Astrocyte of the spinal cord (primary cell): ENCODE measurements around the gene GPR171.

Experiments used
- DNase-seq: peaks from one replicate; pipeline ENCODE4 v3.0.0; 2011; ENCODE audit warnings: low read depth, low spot score
- H3K4me3 ChIP-seq: 2 replicates; pipeline ENCODE4 v1.5.1; 2011; ENCODE audit warnings: low read depth, mild to moderate bottlenecking, low read length, moderate library complexity
- in situ Hi-C: cut with HindIII; loops from 2 replicates; pipeline ENCODE4 v1.10.0; 2017; ENCODE audit warnings: low sequenced_read_pairs
- TF ChIP-seq, protein P1 (sequence below): IDR thresholded peaks from 2 replicates; pipeline ENCODE4 v1.5.1; 2012; ENCODE audit warnings: low read depth, mild to moderate bottlenecking, low read length, inconsistent platforms

GPR171 gene

GRCh38 chr3:151169262-151169947, 33.6 kb downstream of the GPR171 start:
- TF ChIP-seq, protein P1, sequence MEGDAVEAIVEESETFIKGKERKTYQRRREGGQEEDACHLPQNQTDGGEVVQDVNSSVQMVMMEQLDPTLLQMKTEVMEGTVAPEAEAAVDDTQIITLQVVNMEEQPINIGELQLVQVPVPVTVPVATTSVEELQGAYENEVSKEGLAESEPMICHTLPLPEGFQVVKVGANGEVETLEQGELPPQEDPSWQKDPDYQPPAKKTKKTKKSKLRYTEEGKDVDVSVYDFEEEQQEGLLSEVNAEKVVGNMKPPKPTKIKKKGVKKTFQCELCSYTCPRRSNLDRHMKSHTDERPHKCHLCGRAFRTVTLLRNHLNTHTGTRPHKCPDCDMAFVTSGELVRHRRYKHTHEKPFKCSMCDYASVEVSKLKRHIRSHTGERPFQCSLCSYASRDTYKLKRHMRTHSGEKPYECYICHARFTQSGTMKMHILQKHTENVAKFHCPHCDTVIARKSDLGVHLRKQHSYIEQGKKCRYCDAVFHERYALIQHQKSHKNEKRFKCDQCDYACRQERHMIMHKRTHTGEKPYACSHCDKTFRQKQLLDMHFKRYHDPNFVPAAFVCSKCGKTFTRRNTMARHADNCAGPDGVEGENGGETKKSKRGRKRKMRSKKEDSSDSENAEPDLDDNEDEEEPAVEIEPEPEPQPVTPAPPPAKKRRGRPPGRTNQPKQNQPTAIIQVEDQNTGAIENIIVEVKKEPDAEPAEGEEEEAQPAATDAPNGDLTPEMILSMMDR = no peak
- DNase-seq = no peak
- in situ Hi-C loops = no loop called here
- H3K4me3 ChIP-seq = no peak overlapping the region

DNA sequence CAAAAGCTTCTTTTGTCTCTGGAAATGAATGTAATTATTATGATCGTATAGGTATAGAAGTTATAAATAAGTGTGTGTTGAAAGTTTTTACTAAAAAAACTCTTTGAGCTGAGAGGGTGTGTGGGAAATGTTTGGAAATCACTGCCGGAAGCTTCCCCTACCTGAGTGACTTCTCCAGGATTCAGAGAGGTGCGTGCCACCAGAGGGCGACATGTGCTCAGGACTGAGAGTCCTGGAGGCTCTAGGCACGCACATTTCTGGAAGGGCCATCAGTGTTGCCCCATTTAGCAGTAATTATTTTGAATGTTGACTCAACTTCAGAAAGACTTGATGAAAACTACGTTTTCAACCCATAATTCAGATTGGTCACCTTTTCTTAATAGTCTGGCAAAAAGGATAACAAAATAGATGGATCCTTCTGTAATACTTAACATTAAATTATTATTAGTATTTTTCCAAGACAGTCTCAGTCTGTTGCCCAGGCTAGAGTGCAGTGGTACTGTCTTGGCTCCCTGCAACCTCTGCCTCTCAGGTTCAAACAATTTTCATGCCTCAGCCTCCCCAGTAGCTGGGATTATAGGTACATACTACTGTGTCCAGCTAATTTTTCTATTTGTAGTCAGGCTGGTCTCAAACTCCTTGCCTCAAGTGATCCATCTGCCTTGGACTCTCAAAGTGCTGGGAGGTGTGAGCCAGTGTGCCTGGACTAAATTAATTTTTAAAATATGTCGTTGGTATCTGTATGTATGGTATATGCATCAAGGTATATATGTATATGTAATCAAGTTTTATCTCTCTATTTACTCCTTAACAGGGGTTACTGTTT, 34.5 kb downstream of the GPR171 start:
- TF ChIP-seq, protein P1 = peak; percentile 92
- DNase-seq = peak; percentile 55
- in situ Hi-C loops = no loop called here
- no peak overlapping the region for H3K4me3 ChIP-seq

DNA sequence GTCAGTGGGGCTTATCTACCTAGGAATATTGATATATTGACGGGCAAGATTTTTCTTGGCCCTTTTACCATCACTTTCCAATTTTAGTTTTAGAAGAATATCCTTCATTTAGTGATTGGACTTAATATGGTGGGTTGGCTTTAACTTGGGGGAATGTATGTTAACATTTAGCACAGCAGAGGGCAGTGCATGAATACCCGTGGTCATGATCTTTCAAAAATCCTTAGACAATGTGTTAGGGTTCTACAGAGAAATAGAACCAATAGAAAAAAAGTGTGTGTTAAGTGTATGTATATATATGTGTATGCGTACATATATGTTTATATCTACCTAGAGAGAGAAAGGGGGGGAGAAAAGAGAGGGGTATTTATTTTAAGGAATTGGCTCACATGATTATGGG, 36.9 kb downstream of the GPR171 start:
- no peak for DNase-seq
- TF ChIP-seq, protein P1 = peak; percentile 22
- in situ Hi-C loops = no loop called here
- H3K4me3 ChIP-seq = no peak overlapping the region

DNA sequence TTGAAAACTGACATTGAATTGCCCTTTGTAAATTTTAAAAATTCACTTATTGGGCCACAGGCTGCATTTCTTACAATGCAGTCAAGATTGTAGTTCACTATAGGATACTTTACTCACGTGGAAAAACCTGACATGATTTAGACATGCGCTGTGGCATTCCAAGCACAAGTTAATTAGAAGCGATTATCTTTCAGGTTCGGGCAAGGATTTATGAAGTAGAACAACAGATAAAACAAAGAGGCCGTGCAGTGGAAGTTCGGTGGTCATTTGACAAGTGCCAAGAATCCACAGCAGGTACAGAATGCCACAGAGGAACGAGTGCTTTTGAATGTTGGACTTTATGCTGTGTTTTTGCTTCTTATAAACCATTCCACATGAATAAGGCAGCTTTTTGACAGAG, 37.8 kb downstream of the GPR171 start:
- in situ Hi-C loops = no loop called here
- DNase-seq = no peak
- TF ChIP-seq, protein P1 = no peak
- no peak overlapping the region for H3K4me3 ChIP-seq

GRCh38 chr3:151159806-151160205, 43.2 kb downstream of the GPR171 start:
- TF ChIP-seq, protein P1 = no peak
- no peak overlapping the region for H3K4me3 ChIP-seq
- in situ Hi-C loops = no loop called here
- no peak for DNase-seq

DNA sequence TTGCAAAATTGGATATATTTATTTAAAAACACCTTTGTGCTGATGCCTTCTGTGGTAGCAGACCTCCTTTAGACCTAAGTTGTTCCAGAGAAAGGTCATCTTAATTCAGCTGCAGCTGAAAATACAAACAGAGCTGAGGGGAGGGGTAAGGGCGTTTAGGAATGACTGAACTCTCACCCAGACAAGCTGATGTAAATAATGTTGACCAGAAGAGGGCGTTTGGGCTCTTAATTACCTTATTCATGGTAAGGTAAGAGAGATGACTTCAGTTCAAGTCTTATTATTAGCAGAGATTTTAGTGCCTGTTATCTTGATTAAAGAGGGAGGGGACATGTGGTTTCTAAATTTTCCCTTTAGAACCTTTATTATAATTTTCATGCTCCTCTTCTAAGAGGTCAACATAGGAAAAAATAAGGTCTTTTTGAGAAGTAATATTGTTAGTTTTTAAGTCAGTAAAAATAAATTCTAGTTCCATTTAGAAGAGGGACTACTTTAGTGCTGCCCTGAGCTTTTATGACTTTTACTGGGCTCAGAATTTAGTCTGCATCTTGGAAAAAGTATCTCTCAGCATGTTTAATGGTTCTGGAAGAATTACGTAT, 46.3 kb downstream of the GPR171 start:
- H3K4me3 ChIP-seq = no peak overlapping the region
- DNase-seq = peak; percentile 65
- in situ Hi-C loops = no loop called here
- TF ChIP-seq, protein P1 = peak; percentile 62
